K562 (cell line): ENCODE results near the gene DLK2. TPM values are rescaled to one million over a fixed set of nuclear protein-coding genes. Genes with fewer than 3 reads are reported as not detected.
A peak's percentile ranks its signal among the peaks of the same experiment; 100 is the strongest.

Experiments
- ATAC-seq: fragments of 200-7000 bp; cut with Tn5 transposase; 3 replicates; pipeline ENCODE4 v1.9.1; 2020; ENCODE audit warnings: moderate library complexity
- BruUV-seq: library from RNA; stranded (reverse); fragments of 400-500 nt; replicated peaks from 2 replicates; lab custom pipeline; 2021; lab: Mats Ljungman, UMichigan
- CTCF ChIA-PET: fragments of 300-600 bp; formaldehyde crosslinking; extraction: SDS; loops from one replicate; lab custom pipeline; 2021; ENCODE audit warnings: low intra/inter-chr PET ratio; lab: Yijun Ruan, JAX
- POLR2A ChIA-PET: fragments of 300-600, 350-650 bp; sonication (Branson Sonifier 250); formaldehyde crosslinking; extraction: SDS; loops from one replicate; lab custom pipeline; 2021; ENCODE audit warnings: antibody characterized with exemption, inconsistent platforms; lab: Yijun Ruan, JAX
- DNase-seq, 4 experiments: peaks; one replicate each; pipeline versions ENCODE4 v3.0.0 to v3.0.0-alpha.2; 2011 to 2018; ENCODE audit warnings: low spot score in 3 of 4, mixed read lengths in 3 of 4; ENCODE audit errors: extremely low read depth in 1 of 4
- FAIRE-seq: peaks from 2 replicates; lab custom pipeline; 2011; peaks lifted over from hg19 to GRCh38; lab: Jason Lieb, UNC
- H2AFZ ChIP-seq: 2 replicates; pipeline ENCODE4 v1.6.0; 2011; ENCODE audit warnings: low read depth, low read length, control low read depth, inconsistent platforms
- H3K27ac ChIP-seq: fragments of 200-600 bp; 3 replicates; pipeline ENCODE4 v1.8.0; 2011; ENCODE audit warnings: low read depth, mild to moderate bottlenecking, control low read depth, inconsistent platforms, low read length, moderate library complexity, mixed read lengths; ENCODE audit errors: extremely low read depth
- H3K27me3 ChIP-seq, 2 experiments: fragments of 300-600 bp in 1 of 2; 2 replicates in 1 of 2; 3 replicates in 1 of 2; pipeline versions ENCODE4 v1.6.0 to v1.8.0; 2011; ENCODE audit warnings: inconsistent platforms in 2 of 2, low read length in 2 of 2, mild to moderate bottlenecking in 1 of 2, mixed read lengths in 1 of 2, moderate library complexity in 1 of 2; ENCODE audit not compliant: control insufficient read depth in 2 of 2, insufficient read depth in 2 of 2
- H3K36me3 ChIP-seq: fragments of 300-600 bp; 3 replicates; pipeline ENCODE4 v1.8.0; 2011; ENCODE audit warnings: mild to moderate bottlenecking, low read length, inconsistent platforms; ENCODE audit not compliant: control insufficient read depth, insufficient read depth
- H3K4me1 ChIP-seq, 2 experiments: fragments of 200-600 bp in 1 of 2; replicated peaks in 1 of 2; 2 replicates in 1 of 2; 3 replicates in 1 of 2; pipeline versions ENCODE4 v1.5.1 to v1.8.0; 2011; ENCODE audit warnings: inconsistent platforms in 2 of 2, low read length in 2 of 2, mild to moderate bottlenecking in 1 of 2, mixed read lengths in 1 of 2, moderate library complexity in 1 of 2; ENCODE audit not compliant: control insufficient read depth in 2 of 2, insufficient read depth in 2 of 2
- H3K4me2 ChIP-seq: 2 replicates; pipeline ENCODE4 v1.6.1; 2011; ENCODE audit warnings: low read length, control low read depth, inconsistent platforms, mixed read lengths; ENCODE audit not compliant: insufficient read depth
- H3K4me3 ChIP-seq: fragments of 200-600 bp; sonication (generic), shearing (Covaris generic); 2 replicates; pipeline ENCODE4 v1.5.1; 2016; ENCODE audit warnings: control low read depth, inconsistent platforms
- H3K79me2 ChIP-seq: fragments of 200-600 bp; 3 replicates; pipeline ENCODE4 v1.8.0; 2011; ENCODE audit warnings: low read length, inconsistent platforms; ENCODE audit not compliant: control insufficient read depth, insufficient read depth
- H3K9ac ChIP-seq, 2 experiments: 2 replicates each; pipeline versions ENCODE4 v1.6.0 to v1.6.1; 2011; ENCODE audit warnings: low read depth in 2 of 2, low read length in 2 of 2, control low read depth in 1 of 2, inconsistent platforms in 1 of 2, mild to moderate bottlenecking in 1 of 2, mixed read lengths in 1 of 2; ENCODE audit not compliant: insufficient read depth in 1 of 2
- H3K9me1 ChIP-seq: one replicate; pipeline ENCODE4 v1.6.0; 2011; ENCODE audit warnings: inconsistent platforms, mild to moderate bottlenecking, low read length, moderate library complexity; ENCODE audit not compliant: control insufficient read depth, insufficient read depth
- H3K9me3 ChIP-seq: replicated peaks from 2 replicates; pipeline ENCODE4 v1.5.1; 2011; ENCODE audit warnings: low read depth, low read length, inconsistent platforms; ENCODE audit not compliant: control insufficient read depth, insufficient read depth
- H4K20me1 ChIP-seq: replicated peaks from 2 replicates; pipeline ENCODE4 v1.6.1; 2011; ENCODE audit warnings: low read length, inconsistent platforms, mixed read lengths; ENCODE audit not compliant: control insufficient read depth, insufficient read depth
- ATF1 ChIP-seq, 2 experiments: fragments of 450-650 bp in 1 of 2; IDR thresholded peaks; 2 replicates each; pipeline ENCODE4 v1.6.1; 2016; ENCODE audit warnings: missing compliant biosample characterization in 1 of 2, missing genetic modification characterization in 1 of 2
- LEF1 ChIP-seq: fragments of 450-650 bp; IDR thresholded peaks from 2 replicates; pipeline ENCODE4 v1.6.1; 2016; ENCODE audit warnings: mild to moderate bottlenecking
- OTX1 ChIP-seq: fragments of 450-650 bp; formaldehyde crosslinking; IDR thresholded peaks from 2 replicates; pipeline ENCODE4 v1.4.0; 2022; ENCODE audit warnings: mild to moderate bottlenecking
- SAFB ChIP-seq: fragments of 200-400 bp; formaldehyde crosslinking; IDR thresholded peaks from 2 replicates; pipeline ENCODE4 v1.6.1; 2017; ENCODE audit warnings: low read depth, low read length, borderline replicate concordance
- TAF15 ChIP-seq: fragments of 200-400 bp; formaldehyde crosslinking; IDR thresholded peaks from 2 replicates; pipeline ENCODE4 v1.6.1; 2017; ENCODE audit warnings: mild to moderate bottlenecking, low read depth, low read length, moderate library complexity
- YBX1 ChIP-seq: fragments of 450-650 bp; IDR thresholded peaks from 2 replicates; pipeline ENCODE4 v1.7.1; 2016; ENCODE audit warnings: mild to moderate bottlenecking
- ZNF354B ChIP-seq: fragments of 250-450 bp; sonication (Bioruptor Pico); IDR thresholded peaks from 2 replicates; pipeline ENCODE4 v1.4.0; 2020
- ZNF431 ChIP-seq: sonication (generic); formaldehyde crosslinking; IDR thresholded peaks from 2 replicates; pipeline ENCODE4 v1.8.0; 2022; ENCODE audit warnings: mild to moderate bottlenecking, missing genetic modification reagents
- ZNF77 ChIP-seq: fragments of 250-450 bp; sonication (Bioruptor Pico); IDR thresholded peaks from 2 replicates; pipeline ENCODE4 v1.5.0; 2020
- WGBS: fragments of 100-300 bp; shearing (Covaris generic); methylation state at CpG from one replicate; pipeline ENCODE4 v1.1.6; 2016; ENCODE audit warnings: low coverage, mixed read lengths; ENCODE audit not compliant: insufficient coverage; ENCODE audit errors: missing lambda C conversion rate; 5-methylcytosine and 5-hydroxymethylcytosine counted together
- in situ Hi-C: fragments of 300-500 bp; cut with MboI; formaldehyde crosslinking; loops from 4 replicates; pipeline ENCODE4 v1.15.0; 2018; ENCODE audit warnings: inconsistent platforms, mixed read lengths
- intact Hi-C: fragments of 100-400 bp; cut with micrococcal nuclease; formaldehyde crosslinking; loops from 2 replicates; pipeline ENCODE4 v1.14.2; 2022
- polyA plus RNA-seq, 8 experiments: library from polyadenylated mRNA; depleted of rRNA in 4 of 8; stranded (reverse) in 5 of 8; unstranded in 3 of 8; fragments of >200 nt; fragmentation: Nextera tagmentation in 2 of 8; fragmentation: Illumina TruSeq in 1 of 8; extraction: Ambion mirVana in 2 of 8; extraction: Trizol in 1 of 8; gene quantifications; 2 replicates each; pipeline versions ENCODE4 v1.2.1 to v1.2.3, GENCODE V29; 2011 to 2014; ENCODE audit warnings: inconsistent platforms in 1 of 8, missing spikeins in 1 of 8
- total RNA-seq, 7 experiments: library from RNA; depleted of rRNA in 6 of 7; stranded (reverse); fragments of >200 nt in 6 of 7; fragmentation: Illumina TruSeq in 2 of 7; extraction: Trizol in 2 of 7; gene quantifications; 2 replicates each; pipeline versions ENCODE4 v1.2.1 to v1.2.3, GENCODE V29; 2011 to 2021; ENCODE audit warnings: low replicate concordance in 1 of 7
- TF ChIP-seq, protein P1 (sequence below): sonication (generic); formaldehyde crosslinking; IDR thresholded peaks from 2 replicates; pipeline ENCODE4 v1.8.0; 2023; ENCODE audit warnings: missing genetic modification reagents, mild to moderate bottlenecking, borderline replicate concordance
- TF ChIP-seq, protein P2 (sequence below): fragments of 250-450 bp; sonication (Bioruptor Pico); IDR thresholded peaks from 2 replicates; pipeline ENCODE4 v1.9.0; 2021; ENCODE audit warnings: mild to moderate bottlenecking, inconsistent platforms

Gene DLK2
- total and polyA plus RNA-seq, 9 of the 15 experiments (the other 6 are each of a cell fraction or from before 2014, with no cell fraction given): 0.11 to 0.53 (median 0.29) TPM; not detected in 3

DNA sequence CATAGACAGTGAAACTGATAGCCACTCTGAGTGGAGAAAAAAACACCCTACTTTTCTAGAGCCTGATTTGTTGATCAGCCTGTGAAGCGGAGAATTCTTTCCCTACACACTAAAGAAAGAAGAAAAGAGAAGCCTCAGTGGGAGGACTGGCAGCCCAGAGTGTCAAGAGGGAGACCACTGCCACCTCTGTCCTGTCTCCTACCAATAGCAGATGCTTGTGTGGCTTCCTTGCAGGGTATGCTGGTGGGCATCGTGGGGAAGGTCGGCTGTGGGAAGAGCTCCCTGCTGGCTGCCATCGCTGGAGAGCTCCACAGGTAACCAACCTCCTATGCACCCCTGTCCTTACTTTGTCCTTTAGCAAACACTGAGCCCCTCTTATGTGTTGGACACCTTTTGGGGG, 17.6 kb downstream of the DLK2 start:
- H3K4me1 ChIP-seq: peaks cover 0 to 6% of the 10 kb centered on the region in 2 experiments; a peak in 2 of 5 replicates
- ChIA-PET CTCF (no interaction called here), POLR2A (interaction anchor here (0.6 to 1.4 kb wide), 5 partner anchors 9 to 55 kb away, joined by 3 to 6 read pairs (median 3); partner anchors contain the start of gene ABCC10)
- H3K9me3 ChIP-seq: no peaks in the 10 kb centered on the region
- no peaks in the 10 kb centered on the region for H3K27me3 ChIP-seq
- WGBS: 48% methylated on average over 4 of the region's 4 CpGs
- no peak overlapping the region for H2AFZ ChIP-seq
- H3K79me2 ChIP-seq: no peaks in the 10 kb centered on the region
- no TSS peak for BruUV-seq
- peaks cover 19% of the 10 kb centered on the region; the same call in 2 of the 3 replicates for H3K36me3 ChIP-seq
- H3K9me1 ChIP-seq: no peaks in the 10 kb centered on the region
- intact Hi-C loops: no loop called here
- peaks cover 3% of the 10 kb centered on the region for H4K20me1 ChIP-seq
- DNase-seq (no peak), FAIRE-seq (no peak), ATAC-seq (no peak)
- no peak overlapping the region for H3K4me2 ChIP-seq
- H3K9ac ChIP-seq: 0 out of 4 replicates have a peak overlapping the region, but pooled peaks of 1 of the 2 experiments have one; percentile 3
- no peak overlapping the region for H3K27ac ChIP-seq
- H3K4me3 ChIP-seq: no peak overlapping the region
- in situ Hi-C loops: no loop called here
- TF ChIP-seq TAF15 (no peak), ATF1 (CRISPR knock-in tag; IDR thresholded peaks at IDR 0.05) (no peak), ATF1 (tag; IDR thresholded peaks at IDR 0.05) (no peak), ZNF354B (CRISPR knock-in tag) (no peak), ZNF431 (no peak), LEF1 (no peak), YBX1 (no peak), OTX1 (CRISPR knock-in tag) (no peak), ZNF77 (CRISPR knock-in tag) (no peak), SAFB (no peak)
- TF ChIP-seq, protein P1, sequence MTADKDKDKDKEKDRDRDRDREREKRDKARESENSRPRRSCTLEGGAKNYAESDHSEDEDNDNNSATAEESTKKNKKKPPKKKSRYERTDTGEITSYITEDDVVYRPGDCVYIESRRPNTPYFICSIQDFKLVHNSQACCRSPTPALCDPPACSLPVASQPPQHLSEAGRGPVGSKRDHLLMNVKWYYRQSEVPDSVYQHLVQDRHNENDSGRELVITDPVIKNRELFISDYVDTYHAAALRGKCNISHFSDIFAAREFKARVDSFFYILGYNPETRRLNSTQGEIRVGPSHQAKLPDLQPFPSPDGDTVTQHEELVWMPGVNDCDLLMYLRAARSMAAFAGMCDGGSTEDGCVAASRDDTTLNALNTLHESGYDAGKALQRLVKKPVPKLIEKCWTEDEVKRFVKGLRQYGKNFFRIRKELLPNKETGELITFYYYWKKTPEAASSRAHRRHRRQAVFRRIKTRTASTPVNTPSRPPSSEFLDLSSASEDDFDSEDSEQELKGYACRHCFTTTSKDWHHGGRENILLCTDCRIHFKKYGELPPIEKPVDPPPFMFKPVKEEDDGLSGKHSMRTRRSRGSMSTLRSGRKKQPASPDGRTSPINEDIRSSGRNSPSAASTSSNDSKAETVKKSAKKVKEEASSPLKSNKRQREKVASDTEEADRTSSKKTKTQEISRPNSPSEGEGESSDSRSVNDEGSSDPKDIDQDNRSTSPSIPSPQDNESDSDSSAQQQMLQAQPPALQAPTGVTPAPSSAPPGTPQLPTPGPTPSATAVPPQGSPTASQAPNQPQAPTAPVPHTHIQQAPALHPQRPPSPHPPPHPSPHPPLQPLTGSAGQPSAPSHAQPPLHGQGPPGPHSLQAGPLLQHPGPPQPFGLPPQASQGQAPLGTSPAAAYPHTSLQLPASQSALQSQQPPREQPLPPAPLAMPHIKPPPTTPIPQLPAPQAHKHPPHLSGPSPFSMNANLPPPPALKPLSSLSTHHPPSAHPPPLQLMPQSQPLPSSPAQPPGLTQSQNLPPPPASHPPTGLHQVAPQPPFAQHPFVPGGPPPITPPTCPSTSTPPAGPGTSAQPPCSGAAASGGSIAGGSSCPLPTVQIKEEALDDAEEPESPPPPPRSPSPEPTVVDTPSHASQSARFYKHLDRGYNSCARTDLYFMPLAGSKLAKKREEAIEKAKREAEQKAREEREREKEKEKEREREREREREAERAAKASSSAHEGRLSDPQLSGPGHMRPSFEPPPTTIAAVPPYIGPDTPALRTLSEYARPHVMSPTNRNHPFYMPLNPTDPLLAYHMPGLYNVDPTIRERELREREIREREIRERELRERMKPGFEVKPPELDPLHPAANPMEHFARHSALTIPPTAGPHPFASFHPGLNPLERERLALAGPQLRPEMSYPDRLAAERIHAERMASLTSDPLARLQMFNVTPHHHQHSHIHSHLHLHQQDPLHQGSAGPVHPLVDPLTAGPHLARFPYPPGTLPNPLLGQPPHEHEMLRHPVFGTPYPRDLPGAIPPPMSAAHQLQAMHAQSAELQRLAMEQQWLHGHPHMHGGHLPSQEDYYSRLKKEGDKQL (CRISPR knock-in tag): no peak
- TF ChIP-seq, protein P2, sequence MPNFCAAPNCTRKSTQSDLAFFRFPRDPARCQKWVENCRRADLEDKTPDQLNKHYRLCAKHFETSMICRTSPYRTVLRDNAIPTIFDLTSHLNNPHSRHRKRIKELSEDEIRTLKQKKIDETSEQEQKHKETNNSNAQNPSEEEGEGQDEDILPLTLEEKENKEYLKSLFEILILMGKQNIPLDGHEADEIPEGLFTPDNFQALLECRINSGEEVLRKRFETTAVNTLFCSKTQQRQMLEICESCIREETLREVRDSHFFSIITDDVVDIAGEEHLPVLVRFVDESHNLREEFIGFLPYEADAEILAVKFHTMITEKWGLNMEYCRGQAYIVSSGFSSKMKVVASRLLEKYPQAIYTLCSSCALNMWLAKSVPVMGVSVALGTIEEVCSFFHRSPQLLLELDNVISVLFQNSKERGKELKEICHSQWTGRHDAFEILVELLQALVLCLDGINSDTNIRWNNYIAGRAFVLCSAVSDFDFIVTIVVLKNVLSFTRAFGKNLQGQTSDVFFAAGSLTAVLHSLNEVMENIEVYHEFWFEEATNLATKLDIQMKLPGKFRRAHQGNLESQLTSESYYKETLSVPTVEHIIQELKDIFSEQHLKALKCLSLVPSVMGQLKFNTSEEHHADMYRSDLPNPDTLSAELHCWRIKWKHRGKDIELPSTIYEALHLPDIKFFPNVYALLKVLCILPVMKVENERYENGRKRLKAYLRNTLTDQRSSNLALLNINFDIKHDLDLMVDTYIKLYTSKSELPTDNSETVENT: no peak
